Myocyte (in vitro differentiated cells): Measurements from ENCODE around the gene TEX51. TPM values are rescaled to one million over a fixed set of nuclear protein-coding genes. Genes with fewer than 3 reads are reported as not detected.

Source experiments
- DNase-seq: peaks from one replicate; pipeline ENCODE4 v3.0.0-alpha.2; 2012; ENCODE audit warnings: low read depth
- polyA plus RNA-seq: library from polyadenylated mRNA; unstranded; fragments of >200 nt; gene quantifications from one replicate; pipeline ENCODE4 v1.2.1, GENCODE V29; 2012; ENCODE audit warnings: missing spikeins
- total RNA-seq: library from RNA; depleted of rRNA; stranded (reverse); fragments of >200 nt; gene quantifications from 2 replicates; pipeline ENCODE4 v1.2.3, GENCODE V29; 2014

Gene TEX51
- total RNA-seq = not detected in 2 replicates
- polyA plus RNA-seq = not detected

DNA sequence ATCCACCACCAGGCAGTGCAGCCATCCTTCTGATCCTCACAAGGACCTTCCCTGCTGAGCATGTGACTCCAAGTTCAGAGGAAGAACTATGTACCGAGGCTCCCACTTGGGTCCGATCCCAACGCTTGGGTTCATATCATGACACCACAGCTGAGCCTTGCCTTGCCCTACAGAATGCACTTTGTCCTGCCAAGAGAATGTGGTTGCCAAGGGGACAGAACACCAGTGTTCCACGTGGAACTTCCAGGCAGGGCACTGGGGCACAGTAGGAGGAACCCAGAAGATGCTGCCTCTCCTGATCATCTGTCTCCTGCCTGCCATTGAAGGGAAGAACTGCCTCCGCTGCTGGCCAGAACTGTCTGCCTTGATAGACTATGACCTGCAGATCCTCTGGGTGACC, at the start of gene TEX51:
TEX51 (plus strand) TSS at position 255 of the 400 bp plus-strand sequence; CDS start at position 284, 29 bp downstream.
- DNase-seq = no peak

DNA sequence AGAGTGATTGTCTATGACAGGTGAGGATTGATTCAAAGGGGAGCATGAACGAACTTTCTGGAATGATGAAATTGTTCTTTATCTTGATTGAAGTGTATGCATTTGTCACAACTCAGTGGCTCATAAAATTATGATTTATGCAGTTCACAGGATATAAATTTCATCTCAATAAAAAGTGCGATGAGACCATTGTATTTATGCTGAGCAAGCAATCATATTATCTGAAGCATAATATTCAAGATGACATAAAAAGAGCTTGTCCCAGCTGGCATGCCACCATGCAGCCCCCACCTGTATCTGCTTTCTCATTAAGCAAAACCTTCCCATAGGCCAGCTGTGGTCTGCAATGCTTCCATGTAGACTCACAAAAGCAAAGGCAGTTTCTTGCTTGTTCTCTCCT, 49.6 kb upstream of the TEX51 start:
- no peak for DNase-seq

DNA sequence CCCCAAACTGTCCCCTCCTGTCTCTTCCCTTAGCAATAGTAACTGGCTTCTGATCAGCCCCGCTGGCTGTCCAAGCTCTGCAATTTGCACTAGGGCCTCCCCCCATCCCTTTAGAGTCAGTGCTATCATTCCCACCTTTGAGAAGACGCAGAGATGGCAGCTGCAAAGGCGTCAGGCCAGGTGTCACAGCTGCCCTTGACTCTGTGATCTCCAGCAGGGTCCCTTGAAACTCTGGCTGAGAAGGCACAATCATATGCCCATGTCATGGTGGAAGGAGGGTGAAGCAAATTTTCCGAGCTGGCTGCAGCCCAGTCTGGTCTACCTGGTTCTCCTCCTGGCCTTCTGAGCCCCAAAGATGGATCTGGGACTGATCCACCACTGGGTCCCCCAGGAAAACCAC, 49.2 kb upstream of the TEX51 start:
- no peak for DNase-seq

DNA sequence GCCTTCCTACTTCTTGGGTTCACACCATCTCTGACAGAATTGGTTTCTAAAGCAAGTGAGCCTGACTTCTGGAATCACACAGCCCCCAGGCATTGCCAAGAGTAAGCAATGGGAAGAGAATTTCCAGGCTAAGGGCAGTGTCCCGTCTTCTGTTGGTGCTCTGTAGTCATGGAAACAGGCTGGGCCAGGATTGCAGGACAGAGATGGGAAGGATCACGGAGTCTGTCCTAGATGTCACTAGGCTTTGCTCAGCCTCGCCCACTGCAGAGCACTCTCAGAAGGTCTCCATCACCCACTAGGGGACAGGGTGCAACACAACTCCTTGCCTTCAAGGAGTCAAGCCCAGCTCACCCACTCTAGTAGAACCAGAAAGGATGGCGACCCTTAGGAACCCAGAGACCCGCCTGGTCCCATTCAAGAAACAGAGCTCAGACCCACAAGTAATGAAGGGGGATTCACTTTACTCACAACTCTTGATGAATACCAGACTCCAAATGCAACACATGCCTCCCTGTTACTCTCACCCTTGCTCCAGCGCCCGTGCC, 48.6 kb upstream of the TEX51 start:
- no peak for DNase-seq

DNA sequence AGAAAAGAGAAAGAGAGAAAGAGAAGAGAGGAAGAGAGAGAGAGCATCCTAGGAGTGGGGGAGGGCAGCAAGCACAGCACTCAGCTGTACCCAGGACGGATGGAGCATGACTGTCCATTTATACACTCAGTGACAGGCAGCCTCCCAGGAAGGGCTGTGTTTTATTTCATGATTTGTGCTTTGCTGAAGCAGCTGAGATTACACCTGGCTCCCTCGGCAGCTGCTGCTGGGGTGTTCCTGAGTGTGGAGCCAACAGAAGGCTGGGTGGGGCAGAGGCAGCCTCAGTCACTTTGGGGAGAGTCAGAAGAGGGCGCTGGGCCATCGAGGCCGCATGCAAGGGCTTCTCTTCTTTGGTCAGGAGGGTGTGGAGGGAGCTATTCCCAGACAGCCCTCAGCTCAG, 47.8 kb upstream of the TEX51 start:
- DNase-seq = peak; percentile 19

DNA sequence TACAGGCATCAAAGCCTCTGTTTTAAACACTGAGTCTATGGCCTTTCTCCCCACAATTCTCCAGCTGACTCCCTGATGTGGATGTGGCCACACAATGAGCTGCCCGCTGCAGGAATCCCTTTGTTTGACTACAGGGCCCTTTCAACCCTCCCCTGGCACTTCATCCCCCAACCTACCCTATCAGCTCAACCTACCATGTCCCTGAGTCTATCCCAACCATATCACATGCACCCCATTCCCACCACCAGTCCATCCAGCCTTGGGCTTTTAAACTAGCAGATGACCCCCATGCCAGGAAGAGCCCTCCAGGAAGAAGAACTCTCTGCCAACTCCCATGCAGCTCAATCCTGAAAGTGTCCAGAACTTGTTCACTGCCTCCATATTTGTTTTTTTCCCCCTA, 46.9 kb upstream of the TEX51 start:
- DNase-seq = no peak

DNA sequence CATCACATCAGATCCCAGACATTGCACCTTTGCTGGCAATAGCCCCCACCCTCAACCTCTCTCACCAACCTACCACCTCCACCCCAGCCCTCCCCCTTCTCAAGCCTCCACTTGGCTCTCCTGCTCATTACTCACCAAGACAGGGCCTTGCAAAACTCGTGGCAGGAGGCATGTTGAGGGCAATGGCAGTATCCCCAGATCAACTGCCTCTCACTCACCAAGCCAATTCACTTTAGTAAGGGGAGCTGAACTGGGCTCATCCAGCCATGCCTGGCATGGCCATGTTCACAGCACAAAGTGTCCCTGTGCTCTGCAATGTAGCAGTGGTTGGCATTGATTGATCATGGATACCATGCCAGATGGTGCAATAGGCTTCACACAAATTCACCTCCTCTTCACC, 46.3 kb upstream of the TEX51 start:
- no peak for DNase-seq

DNA sequence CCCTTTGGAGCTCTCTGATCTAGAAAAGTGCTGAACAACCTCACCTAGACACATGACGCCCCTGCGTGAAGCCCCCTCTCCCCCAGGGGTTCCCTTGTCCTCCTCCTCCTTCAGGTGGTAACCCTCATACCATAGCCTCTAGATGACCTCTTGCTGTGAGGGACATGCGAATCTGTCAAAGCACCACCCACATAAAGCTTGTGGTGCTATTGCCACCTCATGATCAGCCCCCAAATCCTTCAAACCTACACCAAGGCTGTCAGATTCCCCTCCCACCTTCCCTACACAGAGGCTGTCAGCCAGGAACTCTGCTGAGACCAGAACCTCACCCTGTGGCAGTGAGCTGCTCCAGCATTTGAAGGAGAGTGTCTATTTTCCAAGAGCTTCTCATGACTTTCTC, 43.1 kb upstream of the TEX51 start:
- no peak for DNase-seq

DNA sequence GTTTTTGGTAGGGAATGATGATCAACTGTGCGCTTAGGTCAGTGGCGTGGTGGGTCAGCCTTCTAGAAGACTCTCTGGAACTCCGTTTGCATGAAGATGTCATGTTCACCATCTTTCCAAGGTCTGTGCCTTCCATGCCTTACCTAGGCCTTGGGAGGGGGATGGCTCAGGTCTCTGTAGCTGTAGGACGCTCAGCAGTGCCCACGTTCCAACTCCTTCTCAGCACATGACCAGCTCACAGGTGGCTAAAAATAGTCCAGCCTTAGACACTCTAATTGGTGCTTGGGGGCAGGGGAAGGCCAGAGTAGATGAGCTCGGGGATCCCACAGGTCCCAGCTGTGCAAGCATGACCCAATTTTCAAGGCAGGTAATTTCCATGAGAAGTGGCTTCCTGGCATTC, 42.3 kb upstream of the TEX51 start:
- no peak for DNase-seq

DNA sequence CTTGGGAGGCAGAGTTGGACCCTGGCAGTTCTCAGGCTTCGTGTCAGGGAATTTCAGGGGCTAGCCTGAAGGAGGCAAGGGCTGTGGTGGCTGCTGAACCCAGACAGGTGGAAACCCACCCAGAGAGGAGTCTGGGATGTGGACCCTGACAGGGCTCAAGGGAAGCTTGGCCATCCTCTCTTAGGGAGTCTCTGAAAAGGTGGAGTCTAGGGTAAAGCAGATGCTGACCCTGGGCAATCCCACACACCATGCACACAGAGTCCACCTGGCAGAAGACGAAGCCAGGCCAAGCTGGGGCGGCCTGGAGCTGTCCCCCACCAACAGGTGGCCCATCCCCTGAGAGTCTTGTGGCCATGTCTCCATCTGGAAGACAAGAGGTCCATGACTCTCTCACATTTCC, 41.2 kb upstream of the TEX51 start:
- no peak for DNase-seq

DNA sequence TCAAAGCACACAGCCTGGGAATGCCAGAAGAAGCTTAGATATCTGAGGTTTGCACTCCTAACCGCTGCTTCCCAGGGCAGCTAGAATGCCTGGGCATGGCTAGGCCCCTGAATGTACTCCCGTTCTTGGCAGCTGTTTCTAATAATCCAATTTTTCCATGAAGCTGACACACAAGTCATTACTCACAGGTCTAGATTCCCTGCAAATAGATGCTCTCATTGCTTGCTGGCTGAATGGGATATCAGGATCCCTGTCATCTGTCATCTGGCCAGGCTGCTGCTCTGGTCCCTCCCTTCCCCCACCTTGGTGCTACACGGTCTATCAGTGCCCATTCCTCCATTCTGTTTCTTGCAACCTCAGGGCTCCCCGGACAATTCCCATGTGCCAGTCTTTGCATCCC, 40.7 kb upstream of the TEX51 start:
- DNase-seq = peak; percentile 8

DNA sequence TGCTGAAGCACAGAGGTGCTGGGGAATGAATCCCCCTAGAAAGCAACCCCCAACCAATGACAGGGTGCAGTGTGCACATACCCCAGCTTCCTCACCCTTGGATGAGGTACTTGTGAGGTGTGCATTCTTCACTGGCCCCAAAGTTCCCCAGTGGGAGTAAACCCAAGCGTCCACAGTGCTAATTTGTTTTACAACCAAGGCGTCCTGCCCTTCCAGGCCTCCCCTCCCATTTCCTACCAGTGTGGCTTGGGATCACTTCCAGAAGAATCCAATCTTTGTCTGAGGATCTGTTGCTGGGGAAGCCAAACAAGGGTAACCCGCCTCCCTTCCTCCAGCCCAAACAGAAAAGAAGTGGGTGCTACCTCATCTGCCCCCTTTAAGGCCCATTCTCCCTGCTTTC, 40.3 kb upstream of the TEX51 start:
- no peak for DNase-seq

DNA sequence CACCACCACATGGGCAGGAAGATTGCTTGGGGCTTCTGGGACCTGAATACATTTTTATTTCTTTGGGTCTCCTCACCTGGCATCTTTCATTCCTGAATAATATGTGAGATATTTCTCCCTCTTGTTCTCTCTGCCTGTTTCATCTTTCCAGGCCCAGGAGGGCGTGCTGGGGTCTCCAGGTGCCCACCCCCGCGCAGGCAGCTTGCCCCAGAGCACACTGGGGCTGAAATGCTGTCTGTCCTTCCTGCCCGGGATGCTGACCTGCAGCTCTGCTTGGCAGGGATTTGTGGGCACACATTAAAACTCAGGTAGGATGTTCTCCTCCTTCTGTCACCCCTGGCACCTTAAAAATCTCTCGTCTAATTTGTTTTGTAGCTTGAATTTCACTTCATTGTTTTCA, 39.7 kb upstream of the TEX51 start:
- no peak for DNase-seq

DNA sequence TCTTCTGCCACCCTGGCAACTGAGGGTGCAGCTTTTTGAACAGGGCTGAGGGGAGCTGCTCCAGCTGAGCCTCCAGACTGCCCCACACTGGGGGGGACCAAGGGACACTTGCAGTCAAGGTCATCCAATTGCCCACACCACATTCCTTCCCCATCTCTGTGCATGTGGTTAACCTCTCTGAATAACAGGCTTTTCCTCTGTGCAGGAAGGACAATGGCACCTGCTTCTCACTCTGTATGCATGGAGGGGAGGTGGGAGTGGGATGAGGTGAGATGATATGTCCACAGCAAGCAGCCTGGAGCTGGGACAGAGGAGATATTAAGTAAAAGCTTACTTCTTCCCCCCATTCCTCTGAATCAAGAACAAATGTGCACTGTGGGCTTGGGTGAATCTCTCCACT, 39.1 kb upstream of the TEX51 start:
- DNase-seq = no peak

DNA sequence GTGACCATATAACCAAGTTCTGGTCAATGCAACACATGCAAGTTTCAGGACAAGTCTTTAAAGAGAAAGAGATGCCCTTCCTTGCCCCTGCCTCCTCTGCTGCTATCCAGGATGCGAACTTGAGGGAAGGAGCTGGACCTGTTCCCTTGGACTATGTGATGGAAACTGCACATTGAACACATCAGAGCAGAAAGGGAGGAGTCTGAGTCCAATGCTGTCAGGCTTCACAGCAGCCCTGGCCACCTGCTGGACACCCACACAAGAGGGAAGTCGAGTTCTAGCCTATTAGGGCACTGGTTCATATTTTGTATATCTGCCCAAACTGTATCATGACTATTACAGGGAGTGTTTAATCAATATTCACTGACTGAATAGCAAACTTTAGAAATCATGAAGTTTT, 38.3 kb upstream of the TEX51 start:
- no peak for DNase-seq

DNA sequence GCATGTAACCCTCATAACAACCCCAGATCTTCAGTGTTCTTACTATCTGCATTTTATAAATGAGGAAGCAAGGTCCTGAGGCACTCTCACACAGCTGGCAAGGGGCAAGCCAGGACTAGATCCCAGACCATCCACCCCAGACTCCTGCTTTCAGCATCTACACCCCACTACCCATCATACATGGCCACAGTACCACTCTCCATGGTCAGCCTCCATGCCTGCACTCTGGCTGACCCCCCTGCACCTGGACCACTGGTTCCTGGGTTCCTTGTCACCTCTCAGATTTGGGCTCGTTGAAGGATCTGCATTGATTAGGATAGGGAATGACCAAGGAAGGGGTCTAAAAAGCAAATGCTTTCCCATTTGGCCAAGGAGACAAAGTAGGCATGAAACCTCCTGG, 36.0 kb upstream of the TEX51 start:
- no peak for DNase-seq

DNA sequence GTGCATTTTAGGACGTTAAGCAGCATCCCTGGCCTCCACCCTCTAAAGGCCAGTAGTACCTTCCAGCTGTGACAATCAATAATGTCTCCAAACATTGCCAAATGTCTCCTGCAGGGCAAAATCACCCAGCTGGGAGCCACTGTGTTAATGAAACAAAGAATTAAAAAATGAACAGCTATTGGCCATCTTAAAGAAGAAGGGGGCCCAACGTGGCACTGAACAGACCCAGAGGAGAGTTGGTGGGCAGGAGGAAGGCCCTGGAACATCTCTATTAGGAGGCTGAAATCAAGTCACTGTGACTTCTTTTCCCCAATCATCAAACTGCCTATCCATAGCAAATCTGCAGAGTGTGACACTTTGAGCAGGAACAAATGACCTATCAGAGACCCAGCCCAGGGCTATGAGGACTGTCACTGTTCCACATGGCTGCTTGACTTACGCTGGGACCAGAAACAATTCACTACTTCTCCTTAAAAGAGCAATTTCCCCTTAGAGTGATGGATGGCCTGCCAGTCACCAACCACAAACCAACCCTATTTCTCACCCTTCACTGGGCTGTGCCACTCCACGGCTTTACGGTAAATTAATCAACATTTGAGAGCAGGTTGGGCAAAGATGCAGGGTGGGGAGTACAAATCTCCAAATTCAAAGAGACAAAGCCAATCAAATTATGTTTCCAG, 35.2 kb upstream of the TEX51 start:
- DNase-seq = no peak

DNA sequence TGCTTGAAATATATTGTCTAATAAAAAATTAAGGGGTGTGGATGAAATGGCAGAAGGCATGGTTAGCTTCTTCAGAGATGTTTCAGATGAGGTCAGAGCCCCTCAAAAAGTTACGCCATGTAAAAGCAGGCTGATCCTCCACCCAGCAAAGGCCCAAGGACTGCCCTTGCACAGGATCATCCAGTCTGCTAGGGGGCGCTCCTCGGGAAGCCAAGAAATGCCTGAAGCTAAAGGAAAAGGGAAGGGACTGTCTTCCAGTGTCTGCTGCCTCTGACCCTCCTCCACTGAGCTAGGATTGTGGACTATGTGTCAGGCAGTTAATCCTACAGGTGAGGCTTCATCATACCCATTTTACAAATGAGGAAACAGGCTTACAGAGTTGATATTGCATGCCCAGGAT, 33.8 kb upstream of the TEX51 start:
- DNase-seq = no peak

DNA sequence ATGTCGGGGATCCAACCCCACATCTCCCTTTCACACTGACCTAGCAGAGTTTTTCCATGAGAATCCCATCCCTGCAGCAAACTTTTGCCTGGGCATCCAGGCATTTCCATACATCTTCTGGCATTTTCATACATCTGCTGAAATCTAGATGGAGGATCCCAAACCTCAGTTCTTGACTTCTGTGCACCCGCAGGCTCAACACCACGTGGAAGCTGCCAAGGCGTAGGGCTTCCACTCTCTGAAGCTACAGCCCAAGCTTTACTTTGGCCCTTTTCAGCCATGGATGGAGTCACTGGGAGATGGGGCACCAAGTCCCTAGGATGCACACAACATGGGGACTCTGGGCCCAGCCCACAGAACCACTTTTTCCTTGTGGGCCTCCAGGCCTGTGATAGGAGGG, 32.2 kb upstream of the TEX51 start:
- DNase-seq = no peak

DNA sequence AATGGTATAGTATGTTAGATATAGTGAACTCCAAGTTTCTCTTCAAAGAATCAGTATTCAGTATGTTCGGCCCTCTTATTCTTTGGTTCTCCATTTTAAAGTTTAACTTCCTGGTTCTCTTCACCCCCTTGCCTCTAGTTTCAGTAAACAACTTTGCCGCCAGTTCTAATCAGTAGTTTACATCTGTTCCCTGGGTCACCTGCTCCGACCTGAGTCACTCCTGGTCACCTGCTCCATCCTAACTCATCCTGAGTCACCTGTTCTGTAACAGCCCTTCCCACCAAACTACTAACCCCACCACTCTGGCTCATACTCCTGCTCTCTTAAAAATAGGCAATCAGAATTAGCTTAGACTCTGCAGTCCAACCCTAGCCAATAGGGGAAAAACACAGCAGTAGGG, 23.7 kb upstream of the TEX51 start:
- DNase-seq = no peak

DNA sequence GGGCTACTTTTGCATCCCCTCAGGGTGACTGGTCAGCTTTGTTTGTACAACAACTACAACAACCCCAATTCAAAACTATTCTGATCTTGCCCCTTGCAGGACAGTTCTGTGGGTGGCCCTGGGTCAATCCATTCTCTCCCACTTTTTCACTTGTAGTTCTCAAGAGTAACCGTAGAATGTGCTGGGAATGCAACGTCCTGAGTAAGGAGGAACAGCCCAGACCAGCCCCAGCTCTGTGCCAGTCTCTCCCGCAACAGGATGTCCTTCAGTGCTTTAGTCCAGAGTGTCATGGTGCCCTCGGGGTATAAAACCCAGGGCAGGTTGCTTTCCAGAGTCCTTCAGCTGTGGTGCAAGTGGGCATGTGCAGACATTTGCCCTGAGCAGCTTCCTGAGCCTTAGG, 22.1 kb upstream of the TEX51 start:
- DNase-seq = no peak

DNA sequence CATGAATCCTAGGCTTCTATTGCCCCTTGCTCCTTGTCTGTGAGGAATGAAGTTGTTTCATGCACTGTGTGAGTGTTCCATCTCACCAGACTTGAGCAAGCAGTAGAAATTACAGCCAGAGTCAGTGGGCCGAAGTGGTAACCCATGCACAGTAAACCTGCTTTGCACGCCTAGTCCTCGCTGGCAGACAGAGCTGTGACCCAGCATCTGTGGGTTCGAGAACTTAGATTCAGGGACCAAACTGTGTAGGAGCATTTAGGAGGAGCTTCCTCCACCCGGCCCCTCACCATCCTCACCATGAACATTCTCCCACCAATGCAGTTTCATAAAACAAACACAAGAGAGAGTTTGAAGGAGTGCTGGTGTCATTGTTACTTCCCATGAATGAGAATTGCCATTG, 21.6 kb upstream of the TEX51 start:
- DNase-seq = no peak

DNA sequence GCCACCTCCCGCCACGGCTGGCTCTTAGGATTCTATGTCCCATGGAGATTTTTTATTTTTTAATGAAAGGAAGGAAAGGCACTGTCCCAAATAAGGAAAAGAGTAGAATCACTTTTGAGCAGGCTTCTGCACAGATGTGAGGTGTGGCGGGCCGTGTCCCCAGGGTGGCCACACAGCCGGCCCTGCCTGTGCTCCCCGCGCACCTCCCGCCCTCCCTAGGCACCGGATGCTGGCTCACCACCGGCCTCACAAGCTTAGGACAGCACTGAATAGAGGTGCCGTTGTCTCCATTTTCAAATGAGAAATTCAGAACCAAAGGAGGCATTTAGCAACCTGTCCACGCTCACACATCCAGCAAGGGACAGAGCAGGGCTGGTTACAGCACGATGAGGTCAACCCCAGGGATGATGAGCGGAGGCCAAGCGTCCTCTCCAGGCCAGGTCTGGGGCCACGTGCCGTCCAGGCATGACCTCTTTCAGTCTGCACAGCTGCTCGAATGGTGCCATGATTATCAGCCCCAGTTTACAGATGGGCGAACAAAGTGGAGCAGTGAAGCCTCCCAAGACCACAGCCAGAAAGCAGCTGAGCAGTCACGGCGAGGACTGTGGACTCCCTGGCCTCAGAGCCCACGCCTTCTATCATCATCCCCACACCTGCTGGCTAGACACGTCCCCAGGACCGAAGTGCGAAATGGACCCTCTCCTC, 20.7 kb upstream of the TEX51 start:
- DNase-seq = no peak
